GM23338 (cell line): ENCODE results near the gene NOTCH3. TPM values are rescaled to one million over a fixed set of nuclear protein-coding genes. Genes with fewer than 3 reads are reported as not detected.

Experiments used
- ATAC-seq: fragments of 200-7000 bp; cut with Tn5 transposase; 3 replicates; pipeline ENCODE4 v1.9.1; 2020
- DNase-seq: peaks from one replicate; pipeline ENCODE4 v3.0.0-alpha.2; 2015; ENCODE audit warnings: low spot score
- H2AFZ ChIP-seq: fragments of 200-600 bp; sonication (generic); 2 replicates; pipeline ENCODE4 v1.8.0; 2016; ENCODE audit warnings: antibody characterized with exemption, mild to moderate bottlenecking, moderate library complexity
- H3F3A ChIP-seq: fragments of 200-600 bp; sonication (generic); replicated peaks from 2 replicates; pipeline ENCODE4 v1.8.0; 2017; ENCODE audit warnings: antibody characterized with exemption, mixed run types, low read depth
- H3K27ac ChIP-seq: fragments of 200-600 bp; sonication (generic); 2 replicates; pipeline ENCODE4 v1.6.1; 2016; ENCODE audit warnings: low read depth
- H3K27me3 ChIP-seq: fragments of 200-600 bp; sonication (generic); 2 replicates; pipeline ENCODE4 v1.8.0; 2016; ENCODE audit warnings: mild to moderate bottlenecking, mixed run types, moderate library complexity; ENCODE audit not compliant: insufficient read depth
- H3K36me3 ChIP-seq: fragments of 200-600 bp; sonication (generic); 2 replicates; pipeline ENCODE4 v1.8.0; 2016; ENCODE audit warnings: mild to moderate bottlenecking; ENCODE audit not compliant: insufficient read depth
- H3K4me1 ChIP-seq: fragments of 200-600 bp; sonication (generic); 2 replicates; pipeline ENCODE4 v1.8.0; 2016; ENCODE audit warnings: mild to moderate bottlenecking, moderate library complexity; ENCODE audit not compliant: insufficient read depth
- H3K4me2 ChIP-seq: fragments of 200-600 bp; sonication (generic); 2 replicates; pipeline ENCODE4 v1.7.1; 2017; ENCODE audit warnings: mixed run types
- H3K4me3 ChIP-seq: fragments of 200-600 bp; sonication (generic); 2 replicates; pipeline ENCODE4 v1.6.1; 2016; ENCODE audit warnings: mixed run types
- H3K79me2 ChIP-seq: fragments of 200-600 bp; sonication (generic); replicated peaks from 2 replicates; pipeline ENCODE4 v1.8.0; 2017; ENCODE audit warnings: mild to moderate bottlenecking; ENCODE audit not compliant: insufficient read depth
- H3K9me2 ChIP-seq: fragments of 200-600 bp; sonication (generic); 2 replicates; pipeline ENCODE4 v1.8.0; 2017; ENCODE audit not compliant: insufficient read depth
- H4K20me1 ChIP-seq: fragments of 200-600 bp; sonication (generic); replicated peaks from 2 replicates; pipeline ENCODE4 v1.8.0; 2017; ENCODE audit warnings: mild to moderate bottlenecking; ENCODE audit not compliant: insufficient read depth
- H3K27ac Mint-ChIP-seq: 2 replicates; pipeline ENCODE4 v1.8.0; 2020; ENCODE audit warnings: inconsistent platforms, mild to moderate bottlenecking, moderate library complexity, mixed read lengths
- H3K27me3 Mint-ChIP-seq: 3 replicates; pipeline ENCODE4 v1.8.0; 2022; ENCODE audit warnings: low read depth, mild to moderate bottlenecking, moderate library complexity, mixed read lengths, inconsistent platforms; ENCODE audit not compliant: insufficient read depth, poor library complexity
- H3K36me3 Mint-ChIP-seq: 3 replicates; pipeline ENCODE4 v1.8.0; 2021; ENCODE audit warnings: low read depth, mild to moderate bottlenecking, inconsistent platforms, moderate library complexity, mixed read lengths
- H3K4me1 Mint-ChIP-seq: 3 replicates; pipeline ENCODE4 v1.8.0; 2020; ENCODE audit warnings: mild to moderate bottlenecking, inconsistent platforms, mixed read lengths
- H3K4me3 Mint-ChIP-seq: 3 replicates; pipeline ENCODE4 v1.8.0; 2021; ENCODE audit warnings: moderate library complexity, mild to moderate bottlenecking, inconsistent platforms, mixed read lengths
- H3K9me3 Mint-ChIP-seq: 3 replicates; pipeline ENCODE4 v1.8.0; 2020; ENCODE audit warnings: moderate library complexity, mild to moderate bottlenecking, inconsistent platforms, mixed read lengths
- CREB1 ChIP-seq: fragments of 250-450 bp; sonication (Bioruptor Pico); IDR thresholded peaks from 2 replicates; pipeline ENCODE4 v1.5.0; 2020; ENCODE audit warnings: low read depth, mild to moderate bottlenecking, moderate library complexity
- ETS1 ChIP-seq: IDR thresholded peaks from 2 replicates; pipeline ENCODE4 v1.6.1; 2016; ENCODE audit warnings: antibody characterized with exemption
- EZH2phosphoT487 ChIP-seq: fragments of 200-600 bp; sonication (generic); IDR thresholded peaks from one replicate; pipeline ENCODE4 v1.8.1; 2018; ENCODE audit warnings: antibody characterized with exemption; ENCODE audit not compliant: unreplicated experiment
- JUNB ChIP-seq: IDR thresholded peaks from one replicate; pipeline ENCODE4 v1.6.1; 2016; ENCODE audit warnings: antibody characterized with exemption; ENCODE audit not compliant: unreplicated experiment
- NANOG ChIP-seq: IDR thresholded peaks from 2 replicates; pipeline ENCODE4 v1.6.1; 2016; ENCODE audit warnings: antibody characterized with exemption, borderline replicate concordance
- REST ChIP-seq: IDR thresholded peaks from one replicate; pipeline ENCODE4 v1.6.1; 2018; ENCODE audit warnings: antibody characterized with exemption; ENCODE audit not compliant: unreplicated experiment
- STAT1 ChIP-seq: IDR thresholded peaks from one replicate; pipeline ENCODE4 v1.6.1; 2016; ENCODE audit warnings: antibody characterized with exemption; ENCODE audit not compliant: unreplicated experiment
- ZNF114 ChIP-seq: fragments of 250-450 bp; sonication (Bioruptor Pico); IDR thresholded peaks from 2 replicates; pipeline ENCODE4 v1.5.0; 2020; ENCODE audit warnings: mild to moderate bottlenecking, moderate library complexity
- ZNF331 ChIP-seq: fragments of 250-450 bp; sonication (Bioruptor Pico); IDR thresholded peaks from 2 replicates; pipeline ENCODE4 v1.5.0; 2020; ENCODE audit warnings: low read depth, mild to moderate bottlenecking, moderate library complexity
- ZNF462 ChIP-seq: fragments of 250-450 bp; sonication (Bioruptor Pico); IDR thresholded peaks from 2 replicates; pipeline ENCODE4 v1.5.0; 2020; ENCODE audit warnings: mild to moderate bottlenecking, moderate library complexity
- polyA plus RNA-seq: library from polyadenylated mRNA; unstranded; fragments of >200 nt; fragmentation: Nextera tagmentation; extraction: Ambion mirVana; gene quantifications from 2 replicates; pipeline ENCODE4 v1.2.1, GENCODE V29; 2016
- total RNA-seq: library from RNA; depleted of rRNA; stranded (reverse); fragments of >200 nt; shearing (Covaris generic); gene quantifications from 2 replicates; pipeline ENCODE4 v1.2.3, GENCODE V29; 2014

Gene NOTCH3
- total and polyA plus RNA-seq, 2 experiments from 2014 or later, result 24.3 to 172 TPM

- TF ChIP-seq ZNF462, result no peak
Observed at GRCh38 chr19:15196360-15197005, 4.3 kb downstream of the NOTCH3 start (continued).

GRCh38 chr19:15195371-15196334, 5.1 kb downstream of the NOTCH3 start:
- Mint-ChIP-seq H3K36me3 (peaks cover 57% of the 10 kb centered on the region), H3K27me3 (peaks cover 17% of the 10 kb centered on the region), H3K4me1 (peaks cover 36% of the 10 kb centered on the region), H3K27ac (peak overlapping the region; percentile 92), H3K9me3 (no peaks in the 10 kb centered on the region; the same call in 2 of the 3 replicates), H3K4me3 (peak overlapping the region; percentile 88)
- peaks cover 23% of the 10 kb centered on the region for H4K20me1 ChIP-seq
- H3F3A ChIP-seq, result peaks cover 25% of the 10 kb centered on the region
- no peaks in the 10 kb centered on the region for H3K27me3 ChIP-seq
- DNase-seq, result peak; percentile 97
- H3K36me3 ChIP-seq, result peaks cover 12% of the 10 kb centered on the region
- peaks cover 55% of the 10 kb centered on the region for H3K79me2 ChIP-seq
- H2AFZ ChIP-seq, result no peak overlapping the region
- peaks cover 19% of the 10 kb centered on the region for H3K4me1 ChIP-seq
- peak overlapping the region; percentile 79 for H3K4me2 ChIP-seq
- peak; percentile 65 for ATAC-seq
- peak overlapping the region; percentile 78; the same call in 1 of the 2 replicates for H3K27ac ChIP-seq
- no peaks in the 10 kb centered on the region for H3K9me2 ChIP-seq
- peak overlapping the region; percentile 66 for H3K4me3 ChIP-seq
- TF ChIP-seq NANOG (no peak), REST (no peak), STAT1 (no peak), CREB1 (CRISPR knock-in tag) (peak; percentile 72; the same call in 1 of the 2 replicates), ZNF114 (CRISPR knock-in tag) (no peak), ZNF331 (CRISPR knock-in tag) (no peak), EZH2phosphoT487 (no peak), JUNB (no peak), ETS1 (no peak)
